Measurements from ENCODE around the gene EDEM1.
"Not testable (repeated sequence)": the region's sequence is repeated elsewhere in the genome, so short reads cannot be mapped to it uniquely, and the experiment has no call there.

Gene EDEM1

DNA sequence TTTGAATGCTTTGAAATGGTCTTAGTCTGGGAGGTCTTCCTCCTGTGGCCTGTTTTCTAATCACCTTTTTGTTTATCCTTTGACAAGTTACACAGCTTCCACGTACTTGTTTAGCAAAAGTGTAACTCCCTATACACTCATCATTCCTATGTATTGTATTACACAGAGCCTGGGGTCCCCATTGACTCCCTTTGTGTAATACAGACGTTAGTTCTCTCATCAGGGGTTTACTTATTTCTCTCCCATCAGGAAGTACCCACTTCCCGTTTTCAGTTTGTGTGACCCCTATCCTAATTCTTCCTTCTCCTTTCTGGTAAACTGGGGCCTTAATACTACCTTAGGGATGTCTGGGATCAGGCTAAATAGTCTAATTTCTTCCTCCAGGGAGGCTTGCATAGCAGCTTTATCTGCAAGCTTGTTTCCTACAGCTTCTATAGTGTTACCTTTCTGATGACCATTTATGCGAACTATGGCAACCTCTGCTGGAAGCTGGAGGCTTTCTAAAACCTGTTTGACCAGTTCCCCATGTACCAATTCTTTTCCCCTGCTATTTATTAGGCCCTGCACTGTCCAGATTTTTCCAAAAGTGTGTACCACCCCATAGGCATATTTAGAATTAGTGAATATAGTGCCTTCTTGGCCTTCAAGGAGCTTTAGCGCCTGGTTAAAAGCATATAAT lies 43.1 kb upstream of the EDEM1 start:
- Histone ChIP-seq H3K27ac (ENCODE audit: low read length) (no peak overlapping the region), H3K9ac (ENCODE audit: low read depth, low read length) (no peak overlapping the region), H3K36me3 (ENCODE audit: insufficient read depth, low read length) (peaks cover 65% of the 10 kb centered on the region), H4K20me1 (ENCODE audit: insufficient read depth, low read length) (peaks cover 38% of the 10 kb centered on the region), H3K27me3 (ENCODE audit: insufficient read depth, low read length, poor library complexity) (no peaks in the 10 kb centered on the region), H2AFZ (ENCODE audit: low read depth, low read length) (no peak overlapping the region), H3K4me1 (ENCODE audit: insufficient read depth, low read length) (0 out of 2 replicates have a peak, but pooled peaks cover 5% of the 10 kb centered on the region), H3K79me2 (ENCODE audit: insufficient read depth, low read length) (peaks cover 100% of the 10 kb centered on the region), H3K4me3 (ENCODE audit: low read depth in 1 of 2, low read length in 2 of 2) (no peak overlapping the region), H3K4me2 (ENCODE audit: insufficient read depth, low read length) (no peak overlapping the region), H3K9me3 (ENCODE audit: insufficient read depth, low read length, severe bottlenecking) (peaks cover 10% of the 10 kb centered on the region)
- TF ChIP-seq, protein P1, sequence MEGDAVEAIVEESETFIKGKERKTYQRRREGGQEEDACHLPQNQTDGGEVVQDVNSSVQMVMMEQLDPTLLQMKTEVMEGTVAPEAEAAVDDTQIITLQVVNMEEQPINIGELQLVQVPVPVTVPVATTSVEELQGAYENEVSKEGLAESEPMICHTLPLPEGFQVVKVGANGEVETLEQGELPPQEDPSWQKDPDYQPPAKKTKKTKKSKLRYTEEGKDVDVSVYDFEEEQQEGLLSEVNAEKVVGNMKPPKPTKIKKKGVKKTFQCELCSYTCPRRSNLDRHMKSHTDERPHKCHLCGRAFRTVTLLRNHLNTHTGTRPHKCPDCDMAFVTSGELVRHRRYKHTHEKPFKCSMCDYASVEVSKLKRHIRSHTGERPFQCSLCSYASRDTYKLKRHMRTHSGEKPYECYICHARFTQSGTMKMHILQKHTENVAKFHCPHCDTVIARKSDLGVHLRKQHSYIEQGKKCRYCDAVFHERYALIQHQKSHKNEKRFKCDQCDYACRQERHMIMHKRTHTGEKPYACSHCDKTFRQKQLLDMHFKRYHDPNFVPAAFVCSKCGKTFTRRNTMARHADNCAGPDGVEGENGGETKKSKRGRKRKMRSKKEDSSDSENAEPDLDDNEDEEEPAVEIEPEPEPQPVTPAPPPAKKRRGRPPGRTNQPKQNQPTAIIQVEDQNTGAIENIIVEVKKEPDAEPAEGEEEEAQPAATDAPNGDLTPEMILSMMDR (IDR thresholded peaks at IDR 0.05; ENCODE audit: borderline replicate concordance, extremely low read depth, low read length, poor library complexity, severe bottlenecking) = no peak
- TF ChIP-seq EZH2 (IDR thresholded peaks at IDR 0.05; ENCODE audit: borderline replicate concordance, low read depth, low read length, severe bottlenecking) = no peak
- DNase-seq = no peak
- ATAC-seq (ENCODE audit: insufficient read depth, low read depth) = no peak

DNA sequence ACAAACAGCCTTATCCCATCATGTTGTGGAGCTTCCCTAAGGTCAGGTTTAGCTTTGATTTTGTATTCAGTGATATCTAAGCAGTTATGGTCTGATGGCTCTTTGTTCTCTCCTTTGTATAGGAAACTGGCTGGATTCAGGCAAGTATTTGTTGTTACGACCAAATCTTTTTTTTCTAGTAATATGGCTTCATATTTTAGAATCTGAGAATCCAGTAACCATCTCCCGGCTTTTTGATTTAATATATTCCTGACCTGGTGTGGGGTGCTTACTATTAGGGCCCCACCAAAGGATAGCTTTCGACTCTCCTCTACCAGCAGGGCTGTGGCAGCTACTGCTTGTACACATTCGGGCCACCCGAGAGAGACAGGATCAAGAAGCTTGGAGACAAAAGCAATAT lies 42.4 kb upstream of the EDEM1 start:
- no peak overlapping the region for H3K4me2 ChIP-seq (ENCODE audit: insufficient read depth, low read length)
- no peak overlapping the region for H3K27ac ChIP-seq (ENCODE audit: low read length)
- peaks cover 37% of the 10 kb centered on the region for H4K20me1 ChIP-seq (ENCODE audit: insufficient read depth, low read length)
- H3K9me3 ChIP-seq (ENCODE audit: insufficient read depth, low read length, severe bottlenecking) = peaks cover 10% of the 10 kb centered on the region
- no peak for DNase-seq
- H3K9ac ChIP-seq (ENCODE audit: low read depth, low read length) = no peak overlapping the region
- H3K4me1 ChIP-seq (ENCODE audit: insufficient read depth, low read length) = no peaks in the 10 kb centered on the region
- H3K36me3 ChIP-seq (ENCODE audit: insufficient read depth, low read length) = peaks cover 59% of the 10 kb centered on the region
- no peak overlapping the region for H2AFZ ChIP-seq (ENCODE audit: low read depth, low read length)
- H3K4me3 ChIP-seq (ENCODE audit: low read depth in 1 of 2, low read length in 2 of 2) = no peak overlapping the region
- H3K27me3 ChIP-seq (ENCODE audit: insufficient read depth, low read length, poor library complexity) = no peaks in the 10 kb centered on the region
- peaks cover 100% of the 10 kb centered on the region for H3K79me2 ChIP-seq (ENCODE audit: insufficient read depth, low read length)
- TF ChIP-seq, protein P1 (IDR thresholded peaks at IDR 0.05; ENCODE audit: borderline replicate concordance, extremely low read depth, low read length, poor library complexity, severe bottlenecking) = no peak
- TF ChIP-seq EZH2 (IDR thresholded peaks at IDR 0.05; ENCODE audit: borderline replicate concordance, low read depth, low read length, severe bottlenecking) = no peak
- ATAC-seq (ENCODE audit: insufficient read depth, low read depth) = no peak

DNA sequence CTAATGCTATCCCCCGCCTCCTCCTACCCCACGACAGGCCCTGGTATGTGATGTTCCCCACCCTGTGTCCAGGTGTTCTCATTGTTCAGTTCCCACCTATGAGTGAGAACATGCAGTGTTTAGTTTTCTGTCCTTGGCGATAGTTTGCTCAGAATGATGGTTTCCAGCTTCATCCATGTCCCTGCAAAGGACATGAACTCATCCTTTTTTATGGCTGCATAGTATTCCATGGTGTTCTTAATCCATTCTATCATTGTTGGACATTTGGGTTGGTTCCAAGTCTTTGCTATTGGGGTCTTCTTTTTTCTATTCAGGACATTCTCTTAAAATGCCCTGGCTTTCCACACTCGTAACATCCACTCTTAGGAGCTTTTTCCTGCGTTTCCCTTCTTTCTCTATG lies 40.4 kb upstream of the EDEM1 start:
- Histone ChIP-seq H3K9me3 (ENCODE audit: insufficient read depth, low read length, severe bottlenecking) (peaks cover 10% of the 10 kb centered on the region), H3K36me3 (ENCODE audit: insufficient read depth, low read length) (peaks cover 46% of the 10 kb centered on the region), H3K79me2 (ENCODE audit: insufficient read depth, low read length) (peaks cover 99% of the 10 kb centered on the region), H4K20me1 (ENCODE audit: insufficient read depth, low read length) (peaks cover 39% of the 10 kb centered on the region)
- not testable (repeated sequence) for H3K9ac ChIP-seq (ENCODE audit: low read depth, low read length); H3K4me1 ChIP-seq (ENCODE audit: insufficient read depth, low read length); H3K4me2 ChIP-seq (ENCODE audit: insufficient read depth, low read length); ATAC-seq (ENCODE audit: insufficient read depth, low read depth); DNase-seq; H3K4me3 ChIP-seq (ENCODE audit: low read depth in 1 of 2, low read length in 2 of 2); H3K27me3 ChIP-seq (ENCODE audit: insufficient read depth, low read length, poor library complexity); H3K27ac ChIP-seq (ENCODE audit: low read length); H2AFZ ChIP-seq (ENCODE audit: low read depth, low read length)

DNA sequence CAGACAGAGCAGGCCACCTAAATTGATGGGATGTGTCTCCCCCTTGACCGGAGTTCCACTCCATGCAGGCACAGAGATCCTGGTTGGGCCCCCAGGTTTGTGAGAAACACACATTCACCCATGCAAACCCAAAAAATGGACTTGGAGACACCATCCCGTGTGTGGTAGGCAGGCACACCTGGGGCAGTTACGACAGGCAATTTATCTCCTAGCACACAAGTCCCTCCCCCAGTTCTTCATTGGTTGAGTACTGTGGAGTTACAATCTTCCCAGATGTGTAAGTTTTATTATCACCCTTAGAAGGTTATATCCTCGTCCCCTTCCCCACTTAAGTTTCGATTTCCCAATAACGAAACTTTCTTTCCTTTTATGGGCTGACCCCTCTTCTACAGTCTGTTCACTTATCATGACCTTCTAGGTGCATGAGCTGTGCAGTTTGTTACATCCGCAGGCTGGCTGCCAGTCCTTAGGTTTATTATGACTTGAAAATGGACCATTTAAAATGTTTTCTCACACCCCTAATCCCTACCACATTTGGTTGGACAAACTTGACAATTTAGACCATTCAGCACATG lies 38.1 kb upstream of the EDEM1 start:
- ATAC-seq (ENCODE audit: insufficient read depth, low read depth) = no peak
- Histone ChIP-seq H2AFZ (ENCODE audit: low read depth, low read length) (no peak overlapping the region), H3K27me3 (ENCODE audit: insufficient read depth, low read length, poor library complexity) (no peaks in the 10 kb centered on the region), H3K79me2 (ENCODE audit: insufficient read depth, low read length) (peaks cover 99% of the 10 kb centered on the region), H3K36me3 (ENCODE audit: insufficient read depth, low read length) (peaks cover 39% of the 10 kb centered on the region), H3K9me3 (ENCODE audit: insufficient read depth, low read length, severe bottlenecking) (peaks cover 10% of the 10 kb centered on the region), H3K27ac (ENCODE audit: low read length) (no peak overlapping the region), H4K20me1 (ENCODE audit: insufficient read depth, low read length) (peaks cover 39% of the 10 kb centered on the region; the same call in 1 of the 2 replicates), H3K9ac (ENCODE audit: low read depth, low read length) (no peak overlapping the region), H3K4me2 (ENCODE audit: insufficient read depth, low read length) (no peak overlapping the region), H3K4me1 (ENCODE audit: insufficient read depth, low read length) (no peaks in the 10 kb centered on the region), H3K4me3 (ENCODE audit: low read depth in 1 of 2, low read length in 2 of 2) (no peak overlapping the region)
- TF ChIP-seq, protein P1 (IDR thresholded peaks at IDR 0.05; ENCODE audit: borderline replicate concordance, extremely low read depth, low read length, poor library complexity, severe bottlenecking) = no peak
- TF ChIP-seq EZH2 (IDR thresholded peaks at IDR 0.05; ENCODE audit: borderline replicate concordance, low read depth, low read length, severe bottlenecking) = no peak
- no peak for DNase-seq
